A549 treated with AZD9567 at 1 μM for 4 hours (cell line): ENCODE measurements around the gene ACHE. TPM values are rescaled to one million over a fixed set of nuclear protein-coding genes. Genes with fewer than 3 reads are reported as not detected.

Experiments
- total RNA-seq: library from RNA; stranded (reverse); fragments of 200-300 nt; extraction: Qiagen RNA extraction; gene quantifications from 5 replicates; pipeline ENCODE4 v1.2.3, GENCODE V29; 2022; ENCODE audit not compliant: insufficient read depth

Gene ACHE
- total RNA-seq: 2.0 to 3.5 TPM (median 2.4 TPM) in 5 replicates

DNA sequence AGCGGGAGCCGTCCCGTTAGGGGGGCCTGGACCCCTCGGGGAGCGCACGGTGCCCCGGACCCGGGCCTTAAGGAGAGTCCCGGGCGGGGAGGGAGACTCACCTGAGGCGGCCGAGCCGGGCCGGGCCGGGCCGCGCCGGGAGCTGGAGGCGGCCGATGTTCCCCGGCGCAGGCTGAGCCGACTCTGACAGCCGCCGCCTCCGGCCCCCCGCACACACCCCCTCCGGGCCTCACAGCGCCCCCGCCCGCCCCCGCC lies at the start of gene ACHE:
Gene ACHE (minus strand): TSS at position 188 of the 255 bp plus-strand sequence. CDS start 1,656 bp downstream, outside the sequence.

DNA sequence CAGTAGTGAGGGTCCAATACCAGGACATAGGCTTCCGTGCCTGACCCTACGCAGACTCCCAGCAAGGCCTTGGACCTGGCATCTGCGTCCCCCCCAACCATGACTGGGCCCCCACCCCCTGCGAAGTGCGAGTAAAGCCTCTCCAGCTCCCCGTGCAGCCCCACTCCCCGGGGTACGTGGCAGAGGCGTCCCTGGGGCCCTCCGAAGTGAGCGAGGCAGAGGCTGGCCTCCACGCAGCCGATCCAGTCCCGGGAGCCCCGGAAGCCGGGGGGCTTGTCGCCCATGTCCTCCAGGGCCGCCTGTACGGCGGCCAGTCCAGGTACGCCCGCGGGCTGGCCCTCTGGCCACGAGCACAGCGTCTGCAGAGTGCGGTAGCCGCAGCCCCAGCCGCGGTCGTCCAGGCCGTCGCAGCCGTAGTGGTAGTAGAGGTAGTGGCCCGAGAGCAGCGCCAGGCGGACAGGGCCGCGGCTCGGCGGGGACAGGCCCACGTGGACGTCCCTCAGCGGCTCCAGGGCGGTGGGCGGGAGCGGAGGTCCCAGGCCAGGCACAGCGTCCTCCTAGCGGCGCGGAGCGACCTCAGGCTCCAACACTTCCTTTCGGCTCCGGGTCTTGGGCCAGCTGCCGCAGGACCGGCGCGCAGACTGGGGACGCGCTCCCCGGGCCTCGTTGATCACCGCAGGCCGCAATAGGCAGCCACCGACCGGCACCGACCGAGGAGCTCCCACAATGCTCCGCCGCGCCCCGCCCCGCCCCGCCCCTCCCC lies 6.5 kb downstream of the ACHE start, which contains the start of gene UFSP1:
Gene UFSP1 (minus strand): TSS at position 728 of the 763 bp plus-strand sequence. CDS start 444 bp downstream, at position 284.

DNA sequence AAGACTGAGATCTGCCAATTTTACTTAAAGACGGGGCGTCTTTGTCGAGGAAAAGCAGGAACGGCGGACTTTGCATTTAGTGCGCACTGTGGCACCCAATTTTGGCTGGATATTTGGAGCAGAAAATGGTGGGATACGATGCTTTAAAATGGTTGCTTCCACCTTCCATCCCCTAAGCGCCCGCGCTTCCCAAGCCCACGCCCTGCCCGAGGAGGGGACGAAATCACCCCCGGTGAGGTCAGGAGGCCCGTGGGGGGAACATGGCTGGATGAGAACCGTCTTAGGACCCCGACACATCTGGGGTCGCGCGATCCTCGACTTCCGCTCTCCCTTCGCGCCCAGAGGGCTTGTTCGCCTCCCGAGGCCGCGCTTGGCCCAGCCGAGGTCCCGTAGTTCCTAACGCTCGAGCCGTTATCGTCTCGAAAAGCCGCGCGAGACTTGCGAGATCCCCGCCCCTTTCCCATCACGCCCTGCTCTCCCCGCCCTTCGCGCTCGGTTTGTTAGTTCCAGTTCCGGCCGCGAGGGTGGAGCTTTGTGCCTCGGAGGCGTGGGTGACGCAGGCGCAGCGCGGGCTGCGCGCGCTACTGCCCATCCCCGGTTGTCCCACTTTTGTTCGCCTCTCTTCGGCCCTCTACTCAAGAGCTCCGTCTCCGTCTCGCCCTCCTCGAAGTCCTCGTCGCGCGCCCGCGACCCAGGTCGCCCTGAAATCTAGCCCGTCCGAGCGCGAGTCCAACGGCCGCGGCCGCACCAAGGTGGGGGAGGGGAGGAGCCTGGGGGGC lies 20.9 kb downstream of the ACHE start, which contains the start of gene SRRT:
Gene SRRT (plus strand): TSS at position 527 of the 779 bp plus-strand sequence. CDS start 488 bp downstream, outside the sequence.

DNA sequence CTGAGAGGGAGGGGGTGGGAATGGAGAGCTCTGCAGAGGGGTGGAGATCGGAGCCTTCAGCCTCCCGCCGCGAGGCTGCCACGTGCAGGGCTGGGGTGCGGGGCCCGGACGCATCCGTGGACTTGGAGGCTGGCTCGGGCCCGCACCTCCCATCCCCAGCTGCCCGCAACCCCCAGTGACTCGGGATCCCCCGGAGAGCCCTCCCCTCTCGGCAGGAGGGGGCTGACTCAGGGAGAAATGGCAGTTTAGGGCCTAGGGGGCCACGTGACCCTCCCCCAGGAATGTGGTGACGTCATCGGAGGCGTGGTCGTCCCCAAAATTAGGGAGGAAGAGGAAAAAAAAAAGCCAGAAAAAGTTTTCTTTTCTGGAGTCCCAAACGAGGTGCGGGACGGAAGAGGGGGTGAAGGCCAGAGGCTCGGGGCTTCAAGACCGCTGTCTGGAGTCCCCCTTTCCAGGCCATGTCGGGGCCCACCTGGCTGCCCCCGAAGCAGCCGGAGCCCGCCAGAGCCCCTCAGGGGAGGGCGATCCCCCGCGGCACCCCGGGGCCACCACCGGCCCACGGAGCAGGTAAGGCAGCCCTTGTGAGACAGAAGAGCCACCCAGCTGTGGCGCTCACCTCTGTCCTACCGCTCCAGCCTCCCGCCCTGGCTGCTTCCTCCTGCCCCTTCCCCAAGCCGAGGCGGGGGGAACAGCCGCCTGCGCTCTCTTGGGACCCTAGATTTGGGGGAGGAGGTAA lies 28.5 kb downstream of the ACHE start, which contains the start of gene TRIP6:
Gene TRIP6 (plus strand): TSS at position 348 of the 736 bp plus-strand sequence. CDS start 111 bp downstream, at position 459.

DNA sequence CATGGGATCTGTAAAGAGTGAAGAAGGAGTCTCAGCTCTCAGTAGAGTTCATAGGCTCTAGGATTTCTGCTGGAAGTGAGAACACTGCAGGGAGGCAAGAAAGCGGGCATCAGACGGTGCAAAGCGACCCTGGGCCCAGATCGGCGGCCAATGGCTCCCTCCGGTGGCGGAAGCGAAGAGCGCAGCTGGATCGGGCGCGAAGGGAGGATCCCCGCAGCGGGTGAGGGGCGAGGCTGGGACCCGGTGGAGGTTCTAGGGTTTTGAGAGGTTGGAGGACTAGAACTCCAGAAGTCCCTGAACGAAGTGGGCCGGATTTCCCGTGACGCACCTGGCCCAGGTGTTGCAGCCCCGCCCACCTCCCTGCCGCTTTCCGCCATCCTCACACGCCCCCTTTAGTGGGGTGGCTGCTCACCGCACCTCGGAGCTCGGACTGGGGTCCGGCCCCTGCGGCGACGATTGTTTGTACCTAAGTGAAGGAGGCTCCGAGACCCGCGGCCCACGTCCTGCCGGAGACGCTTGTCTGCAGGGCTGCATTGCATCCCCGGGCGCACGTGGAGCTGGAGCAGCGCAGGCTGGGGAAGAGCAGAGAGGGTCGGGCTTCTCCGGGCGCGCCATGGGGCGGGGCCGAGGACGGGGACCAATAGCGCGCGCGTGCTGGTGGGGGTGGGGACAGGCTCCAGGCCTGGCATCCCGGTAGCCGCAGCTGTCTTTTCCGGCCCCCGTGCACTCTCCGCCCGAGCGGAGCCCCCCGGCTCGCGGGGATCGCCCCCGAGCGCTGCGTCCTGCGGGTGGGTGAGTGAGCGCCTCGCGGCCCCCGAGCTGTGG lies 43.4 kb downstream of the ACHE start, which contains the start of gene SLC12A9:
Gene SLC12A9 (plus strand): TSS at position 666 of the 825 bp plus-strand sequence. CDS start 1,485 bp downstream, outside the sequence.

Other genes starting within 250 kb of the ACHE start
- not detected in 5 replicates for gene ACTL6B, start 239.4 kb downstream of the ACHE start, total RNA-seq
- gene GNB2, start 222.1 kb downstream of the ACHE start, total RNA-seq: 187 to 267 TPM (median 253 TPM) in 5 replicates
- gene GIGYF1, start 201.6 kb downstream of the ACHE start, total RNA-seq: 12.9 to 23.2 TPM (median 21.9 TPM) in 5 replicates
- gene POP7, start 189.8 kb downstream of the ACHE start, total RNA-seq: 73.7 to 97.1 TPM (median 93.6 TPM) in 5 replicates
- gene EPO, start 175.4 kb downstream of the ACHE start, total RNA-seq: 0.08 TPM in 1 of 5 replicates, not detected in the others
- not detected in 5 replicates for gene ZAN, start 162.3 kb downstream of the ACHE start, total RNA-seq
- 32.6 to 42.7 TPM (median 40.1 TPM) in 5 replicates for gene EPHB4, start 68.4 kb downstream of the ACHE start, total RNA-seq
- gene SLC12A9, start 43.2 kb downstream of the ACHE start, total RNA-seq: 16.4 to 21.0 TPM (median 17.5 TPM) in 5 replicates
- 28.4 to 52.3 TPM (median 45.8 TPM) in 5 replicates for gene TRIP6, start 28.5 kb downstream of the ACHE start, total RNA-seq
- 104 to 140 TPM (median 138 TPM) in 5 replicates for gene SRRT, start 20.8 kb downstream of the ACHE start, total RNA-seq
- 2.3 to 7.7 TPM (median 6.0 TPM) in 5 replicates for gene UFSP1, start 6.2 kb downstream of the ACHE start, total RNA-seq
- 13.5 to 18.9 TPM (median 18.3 TPM) in 5 replicates for gene MUC3A, start 53.6 kb upstream of the ACHE start, total RNA-seq
- gene MUC12, start 73.7 kb upstream of the ACHE start, total RNA-seq: 15.8 to 21.1 TPM (median 20.0 TPM) in 5 replicates
- gene MUC17, start 124.2 kb upstream of the ACHE start, total RNA-seq: 0.02 to 0.29 TPM (median 0.03 TPM) in 4 of 5 replicates, not detected in the other
- 8.5 to 13.5 TPM (median 13.2 TPM) in 5 replicates for gene TRIM56, start 189.6 kb upstream of the ACHE start, total RNA-seq
- gene SERPINE1, start 231.2 kb upstream of the ACHE start, total RNA-seq: 1,728 to 2,056 TPM (median 1,827 TPM) in 5 replicates